Prostate gland (tissue), 2 donors: ENCODE results near the gene COLEC12.

Experiments
- POLR2A ChIP-seq: fragments of 450-650 bp; IDR thresholded peaks from one replicate; pipeline ENCODE4 v1.6.1; 2016; ENCODE audit warnings: antibody characterized with exemption, mild to moderate bottlenecking
- POLR2AphosphoS5 ChIP-seq: sonication (generic); formaldehyde crosslinking; IDR thresholded peaks from one replicate; pipeline ENCODE4 v1.6.1; 2017; ENCODE audit warnings: antibody characterized with exemption
- TF ChIP-seq, protein P1 (sequence below), 4 experiments: fragments of 200-600 bp in 2 of 4; fragments of 450-650 bp in 2 of 4; sonication (generic) in 2 of 4; IDR thresholded peaks; 1 replicate in 3 of 4; 2 replicates in 1 of 4; pipeline ENCODE4 v1.5.1; 2016 to 2019; ENCODE audit warnings: antibody characterized with exemption in 4 of 4, mild to moderate bottlenecking in 2 of 4, moderate library complexity in 2 of 4

DNA sequence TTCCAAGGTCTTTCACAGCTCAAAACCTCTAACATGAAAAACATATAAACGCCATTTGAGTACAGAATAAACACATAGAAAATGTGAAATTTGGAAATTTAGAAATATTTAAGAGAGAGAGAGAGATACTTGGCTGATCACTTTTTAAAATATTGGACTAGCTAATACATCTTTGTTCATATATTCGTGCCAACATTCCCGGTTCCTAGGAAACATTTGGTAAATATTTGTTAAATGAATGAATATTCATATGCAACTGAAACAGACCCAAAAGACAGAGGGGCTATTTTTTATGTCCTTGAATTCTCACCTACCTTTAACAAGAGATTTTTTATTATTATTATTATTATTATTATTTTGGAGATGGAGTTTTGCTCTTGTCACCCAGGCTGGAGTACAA is 8.3 kb upstream of the COLEC12 start:
- TF ChIP-seq, protein P1, sequence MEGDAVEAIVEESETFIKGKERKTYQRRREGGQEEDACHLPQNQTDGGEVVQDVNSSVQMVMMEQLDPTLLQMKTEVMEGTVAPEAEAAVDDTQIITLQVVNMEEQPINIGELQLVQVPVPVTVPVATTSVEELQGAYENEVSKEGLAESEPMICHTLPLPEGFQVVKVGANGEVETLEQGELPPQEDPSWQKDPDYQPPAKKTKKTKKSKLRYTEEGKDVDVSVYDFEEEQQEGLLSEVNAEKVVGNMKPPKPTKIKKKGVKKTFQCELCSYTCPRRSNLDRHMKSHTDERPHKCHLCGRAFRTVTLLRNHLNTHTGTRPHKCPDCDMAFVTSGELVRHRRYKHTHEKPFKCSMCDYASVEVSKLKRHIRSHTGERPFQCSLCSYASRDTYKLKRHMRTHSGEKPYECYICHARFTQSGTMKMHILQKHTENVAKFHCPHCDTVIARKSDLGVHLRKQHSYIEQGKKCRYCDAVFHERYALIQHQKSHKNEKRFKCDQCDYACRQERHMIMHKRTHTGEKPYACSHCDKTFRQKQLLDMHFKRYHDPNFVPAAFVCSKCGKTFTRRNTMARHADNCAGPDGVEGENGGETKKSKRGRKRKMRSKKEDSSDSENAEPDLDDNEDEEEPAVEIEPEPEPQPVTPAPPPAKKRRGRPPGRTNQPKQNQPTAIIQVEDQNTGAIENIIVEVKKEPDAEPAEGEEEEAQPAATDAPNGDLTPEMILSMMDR (IDR thresholded peaks at IDR 0.05) = no peak
- no peak for TF ChIP-seq POLR2AphosphoS5
- TF ChIP-seq POLR2A = no peak
